Measurements from ENCODE around the gene NLRP3. TPM values are rescaled to one million over a fixed set of nuclear protein-coding genes. Genes with fewer than 3 reads are reported as not detected.

The NLRP3 gene
- total RNA-seq, 1 donor from 2014 or later, result under 0.01 TPM

DNA sequence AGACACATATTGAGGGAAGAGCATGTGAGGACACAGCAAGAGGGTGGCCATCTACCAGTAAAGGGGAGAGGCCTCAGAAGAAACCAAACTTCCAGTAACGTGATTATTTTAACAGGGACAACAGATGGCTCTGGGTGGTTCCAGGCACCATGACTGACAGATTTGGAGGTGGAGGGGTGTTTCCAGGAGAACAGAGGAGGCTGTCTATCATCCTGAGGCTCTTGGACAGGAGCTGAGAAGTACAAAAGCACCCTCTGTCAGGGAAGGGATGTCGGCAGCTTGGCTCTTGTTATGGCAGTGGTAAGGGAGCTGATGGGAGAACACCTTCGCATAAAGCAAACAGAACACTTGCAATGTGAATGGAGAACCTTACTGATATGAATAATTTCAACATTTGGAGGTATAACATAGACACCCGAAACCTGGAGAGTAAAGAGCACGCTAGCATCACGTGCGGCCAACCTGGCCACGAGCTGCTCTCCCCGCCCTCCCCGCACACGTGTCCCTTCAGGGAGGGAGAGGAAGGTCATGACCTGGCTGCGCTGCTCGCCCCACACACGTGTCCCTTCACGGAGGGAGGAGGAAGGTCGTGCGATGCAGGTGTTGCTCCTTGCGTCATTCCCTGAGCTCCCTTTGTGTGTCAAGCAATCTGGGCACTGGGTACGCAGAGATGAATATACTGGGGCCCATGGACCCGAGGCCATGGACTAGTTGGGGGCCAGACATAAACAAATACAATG lies 37.5 kb upstream of the NLRP3 start:
- no peaks in the 10 kb centered on the region for H3K27me3 ChIP-seq (ENCODE audit: control insufficient read depth, insufficient read depth, low read length)
- FAIRE-seq (no peak), DNase-seq (ENCODE audit: low read depth) (no peak)
- TF ChIP-seq CTCF (IDR thresholded peaks at IDR 0.05; ENCODE audit: insufficient read depth, low read length, severe bottlenecking), result no peak
- no peaks in the 10 kb centered on the region for H3K36me3 ChIP-seq (ENCODE audit: control insufficient read depth, insufficient read depth, low read length)
- H3K4me3 ChIP-seq (ENCODE audit: low read depth, low read length), result no peak overlapping the region

DNA sequence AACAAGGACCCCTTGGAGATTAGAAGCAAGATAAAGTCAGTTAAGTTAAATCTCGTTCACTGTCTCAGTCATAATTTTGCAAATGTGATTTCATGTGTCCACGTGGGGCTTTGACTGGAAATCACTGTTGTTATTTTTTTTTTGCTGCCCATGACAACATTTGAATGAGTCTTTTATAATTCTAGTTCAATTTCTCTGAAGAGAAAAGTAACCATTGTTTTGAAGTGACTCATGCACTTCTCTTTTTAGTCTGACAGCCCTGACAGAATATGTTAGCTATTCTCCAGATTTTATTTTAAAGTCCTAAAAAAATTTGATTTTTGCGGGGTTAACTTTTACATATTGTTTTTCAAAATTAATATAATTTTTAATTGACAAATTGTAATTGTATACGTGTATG lies 30.7 kb upstream of the NLRP3 start:
- DNase-seq (ENCODE audit: low read depth), result no peak
- no peak for TF ChIP-seq CTCF (IDR thresholded peaks at IDR 0.05; ENCODE audit: insufficient read depth, low read length, severe bottlenecking)
- no peaks in the 10 kb centered on the region for H3K27me3 ChIP-seq (ENCODE audit: control insufficient read depth, insufficient read depth, low read length)
- FAIRE-seq, result no peak
- no peak overlapping the region for H3K4me3 ChIP-seq (ENCODE audit: low read depth, low read length)
- H3K36me3 ChIP-seq (ENCODE audit: control insufficient read depth, insufficient read depth, low read length), result no peaks in the 10 kb centered on the region

DNA sequence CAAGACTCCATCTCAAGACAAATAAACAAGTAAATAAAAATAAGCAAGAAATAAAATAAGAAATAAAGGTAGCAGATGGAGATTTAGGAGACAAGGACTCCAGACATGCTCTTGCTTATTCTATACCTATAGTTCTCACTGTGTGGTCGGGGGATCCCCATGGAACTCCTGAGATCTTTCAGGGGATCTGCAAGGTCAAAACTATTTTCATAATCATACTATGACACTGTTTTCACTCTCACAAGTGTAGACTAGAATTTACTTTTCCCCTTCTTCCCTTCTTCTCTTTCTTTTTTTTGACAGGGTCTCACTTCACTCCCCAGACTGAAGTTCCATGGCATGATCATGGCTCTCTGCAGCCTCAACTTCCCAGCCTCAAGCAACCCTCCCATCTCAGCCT lies 29.8 kb upstream of the NLRP3 start:
- H3K27me3 ChIP-seq (ENCODE audit: control insufficient read depth, insufficient read depth, low read length), result no peaks in the 10 kb centered on the region
- FAIRE-seq (no peak), DNase-seq (ENCODE audit: low read depth) (no peak)
- no peak for TF ChIP-seq CTCF (IDR thresholded peaks at IDR 0.05; ENCODE audit: insufficient read depth, low read length, severe bottlenecking)
- H3K36me3 ChIP-seq (ENCODE audit: control insufficient read depth, insufficient read depth, low read length), result no peaks in the 10 kb centered on the region
- H3K4me3 ChIP-seq (ENCODE audit: low read depth, low read length), result no peak overlapping the region

DNA sequence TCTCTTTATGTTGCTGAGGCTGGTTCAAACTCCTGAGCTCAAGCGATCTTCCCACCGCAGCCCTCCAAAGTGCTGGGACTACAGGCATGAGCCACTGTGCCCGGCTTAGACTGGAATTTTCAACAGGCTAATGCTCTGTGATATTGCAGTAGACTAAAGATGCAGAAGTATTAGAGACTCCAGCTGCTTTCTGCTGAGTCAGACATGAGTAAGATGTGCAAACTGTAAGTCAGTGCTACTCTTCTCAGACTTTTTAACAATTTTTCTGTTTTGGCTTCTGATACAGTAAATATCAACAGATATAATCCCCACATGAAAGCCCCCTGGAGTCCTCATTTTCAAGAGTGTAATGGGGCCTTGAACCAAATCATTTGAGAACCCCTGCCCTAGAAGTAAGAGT lies 29.3 kb upstream of the NLRP3 start:
- peak; percentile 60 for DNase-seq (ENCODE audit: low read depth)
- no peak for FAIRE-seq
- Histone ChIP-seq H3K36me3 (ENCODE audit: control insufficient read depth, insufficient read depth, low read length) (no peaks in the 10 kb centered on the region), H3K4me3 (ENCODE audit: low read depth, low read length) (no peak overlapping the region), H3K27me3 (ENCODE audit: control insufficient read depth, insufficient read depth, low read length) (no peaks in the 10 kb centered on the region)
- TF ChIP-seq CTCF (IDR thresholded peaks at IDR 0.05; ENCODE audit: insufficient read depth, low read length, severe bottlenecking), result no peak

- H3K4me3 ChIP-seq (ENCODE audit: low read depth, low read length), result no peak overlapping the region
- TF ChIP-seq CTCF (IDR thresholded peaks at IDR 0.05; ENCODE audit: insufficient read depth, low read length, severe bottlenecking), result no peak
- FAIRE-seq (no peak), DNase-seq (ENCODE audit: low read depth) (no peak)
- no peaks in the 10 kb centered on the region for H3K27me3 ChIP-seq (ENCODE audit: control insufficient read depth, insufficient read depth, low read length)
- no peaks in the 10 kb centered on the region for H3K36me3 ChIP-seq (ENCODE audit: control insufficient read depth, insufficient read depth, low read length)
Observed at GRCh38 chr1:247387096-247387495, 28.9 kb upstream of the NLRP3 start.

DNA sequence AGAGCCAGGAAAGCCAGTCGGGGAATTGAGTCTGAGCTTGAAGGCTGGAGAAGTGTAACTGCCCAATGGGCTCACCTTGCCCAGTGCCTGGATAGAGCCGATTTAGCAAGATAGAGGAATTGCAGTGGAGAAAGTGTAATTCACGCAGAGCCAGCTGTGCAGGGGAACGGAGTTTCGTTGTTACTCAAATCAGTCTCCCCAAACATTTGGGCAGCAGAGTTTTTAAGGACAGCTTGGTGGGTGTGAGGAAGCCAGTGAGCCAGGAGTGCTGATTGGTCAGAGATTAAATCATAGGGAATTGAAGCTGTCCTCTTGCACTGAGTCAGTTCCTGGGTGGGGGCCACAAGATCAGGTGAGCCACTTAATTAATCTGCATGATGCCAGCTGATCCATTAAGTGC lies 28.4 kb upstream of the NLRP3 start:
- DNase-seq (ENCODE audit: low read depth) (peak; percentile 32), FAIRE-seq (no peak)
- Histone ChIP-seq H3K36me3 (ENCODE audit: control insufficient read depth, insufficient read depth, low read length) (no peaks in the 10 kb centered on the region), H3K4me3 (ENCODE audit: low read depth, low read length) (no peak overlapping the region), H3K27me3 (ENCODE audit: control insufficient read depth, insufficient read depth, low read length) (no peaks in the 10 kb centered on the region)
- no peak for TF ChIP-seq CTCF (IDR thresholded peaks at IDR 0.05; ENCODE audit: insufficient read depth, low read length, severe bottlenecking)

All from bronchial epithelial cell (primary cell).